SK-N-SH treated with all-trans-retinoic acid at 6 μM for 48 hours (cell line): ENCODE data around the gene ARL10.

ENCODE experiments used
- CSDC2 ChIP-seq: fragments of 250-450 bp; sonication (Bioruptor Pico); IDR thresholded peaks from 2 replicates; pipeline ENCODE4 v1.5.0; 2020; ENCODE audit warnings: mild to moderate bottlenecking, moderate library complexity
- ESRRG ChIP-seq: fragments of 250-450 bp; sonication (Bioruptor Pico); IDR thresholded peaks from 2 replicates; pipeline ENCODE4 v1.6.1; 2021; ENCODE audit warnings: mild to moderate bottlenecking
- OSR1 ChIP-seq: fragments of 250-450 bp; sonication (Bioruptor Pico); IDR thresholded peaks from 2 replicates; pipeline ENCODE4 v1.8.0; 2022; ENCODE audit warnings: moderate library complexity, mild to moderate bottlenecking, inconsistent platforms
- PPARA ChIP-seq: fragments of 250-450 bp; sonication (Bioruptor Pico); IDR thresholded peaks from 2 replicates; pipeline ENCODE4 v1.5.0; 2020; ENCODE audit warnings: mild to moderate bottlenecking, borderline replicate concordance
- RARB ChIP-seq: fragments of 250-450 bp; sonication (Bioruptor Pico); IDR thresholded peaks from 2 replicates; pipeline ENCODE4 v1.8.0; 2021; ENCODE audit warnings: mild to moderate bottlenecking, moderate library complexity
- TOX ChIP-seq: fragments of 250-450 bp; sonication (Bioruptor Pico); IDR thresholded peaks from 2 replicates; pipeline ENCODE4 v1.8.0; 2021; ENCODE audit warnings: mild to moderate bottlenecking, moderate library complexity, borderline replicate concordance
- ZFP30 ChIP-seq: fragments of 450-650 bp; formaldehyde crosslinking; IDR thresholded peaks from 2 replicates; pipeline ENCODE4 v1.5.0; 2022; ENCODE audit warnings: mild to moderate bottlenecking, moderate library complexity
- TF ChIP-seq, protein P1 (sequence below): fragments of 250-450 bp; sonication (Bioruptor Pico); IDR thresholded peaks from 2 replicates; pipeline ENCODE4 v1.5.1; 2020; ENCODE audit warnings: low read depth, mild to moderate bottlenecking, moderate library complexity
- TF ChIP-seq, protein P2 (sequence below): fragments of 250-450 bp; sonication (Bioruptor Pico); IDR thresholded peaks from 2 replicates; pipeline ENCODE4 v1.5.1; 2021; ENCODE audit warnings: mild to moderate bottlenecking, moderate library complexity
- TF ChIP-seq, protein P3 (sequence below): fragments of 250-450 bp; sonication (Bioruptor Pico); IDR thresholded peaks from 2 replicates; pipeline ENCODE4 v1.8.0; 2020; ENCODE audit warnings: mild to moderate bottlenecking, moderate library complexity, borderline replicate concordance
- TF ChIP-seq, protein P4 (sequence below): fragments of 250-450 bp; sonication (Bioruptor Pico); IDR thresholded peaks from 2 replicates; pipeline ENCODE4 v1.8.0; 2021; ENCODE audit warnings: low read depth, mild to moderate bottlenecking, moderate library complexity, borderline replicate concordance

DNA sequence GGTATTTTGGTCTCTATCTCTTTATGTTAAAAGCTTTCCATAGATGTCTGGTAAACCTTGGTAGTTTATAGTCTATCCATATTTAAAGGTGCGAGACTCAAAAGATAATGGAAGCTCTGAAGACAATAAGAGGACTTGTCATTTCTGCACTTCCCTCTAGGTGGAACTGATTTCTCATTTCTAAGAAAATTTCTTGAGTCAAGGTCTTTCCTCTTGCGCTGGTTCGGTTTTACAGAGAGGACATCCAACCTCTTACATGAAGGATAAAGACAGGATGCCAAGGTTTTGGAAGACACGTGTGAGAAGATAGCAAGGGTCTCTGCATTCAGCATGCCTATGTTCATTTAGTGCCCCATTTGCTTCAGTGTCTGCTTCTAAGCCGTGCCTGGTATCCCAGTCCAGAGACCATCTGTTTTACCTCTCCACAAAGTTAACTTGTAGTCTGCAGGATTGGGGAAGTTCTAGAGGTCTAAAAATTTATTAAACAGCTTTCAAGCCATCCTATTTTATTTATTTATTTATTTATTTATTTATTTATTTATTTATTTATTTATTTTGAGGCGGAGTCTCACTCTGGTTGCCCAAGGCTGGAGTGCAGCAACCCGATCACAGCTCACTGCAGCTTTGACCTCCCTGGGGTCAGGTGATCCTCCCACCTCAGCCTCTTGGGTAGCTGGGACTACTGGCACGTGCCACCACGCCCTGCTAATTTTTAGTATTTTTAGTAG lies 45.3 kb upstream of the ARL10 start:
- no peak for TF ChIP-seq ESRRG (CRISPR knock-in tag)
- TF ChIP-seq, protein P1, sequence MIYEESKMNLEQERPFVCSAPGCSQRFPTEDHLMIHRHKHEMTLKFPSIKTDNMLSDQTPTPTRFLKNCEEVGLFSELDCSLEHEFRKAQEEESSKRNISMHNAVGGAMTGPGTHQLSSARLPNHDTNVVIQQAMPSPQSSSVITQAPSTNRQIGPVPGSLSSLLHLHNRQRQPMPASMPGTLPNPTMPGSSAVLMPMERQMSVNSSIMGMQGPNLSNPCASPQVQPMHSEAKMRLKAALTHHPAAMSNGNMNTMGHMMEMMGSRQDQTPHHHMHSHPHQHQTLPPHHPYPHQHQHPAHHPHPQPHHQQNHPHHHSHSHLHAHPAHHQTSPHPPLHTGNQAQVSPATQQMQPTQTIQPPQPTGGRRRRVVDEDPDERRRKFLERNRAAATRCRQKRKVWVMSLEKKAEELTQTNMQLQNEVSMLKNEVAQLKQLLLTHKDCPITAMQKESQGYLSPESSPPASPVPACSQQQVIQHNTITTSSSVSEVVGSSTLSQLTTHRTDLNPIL (CRISPR knock-in tag) = no peak
- TF ChIP-seq, protein P2, sequence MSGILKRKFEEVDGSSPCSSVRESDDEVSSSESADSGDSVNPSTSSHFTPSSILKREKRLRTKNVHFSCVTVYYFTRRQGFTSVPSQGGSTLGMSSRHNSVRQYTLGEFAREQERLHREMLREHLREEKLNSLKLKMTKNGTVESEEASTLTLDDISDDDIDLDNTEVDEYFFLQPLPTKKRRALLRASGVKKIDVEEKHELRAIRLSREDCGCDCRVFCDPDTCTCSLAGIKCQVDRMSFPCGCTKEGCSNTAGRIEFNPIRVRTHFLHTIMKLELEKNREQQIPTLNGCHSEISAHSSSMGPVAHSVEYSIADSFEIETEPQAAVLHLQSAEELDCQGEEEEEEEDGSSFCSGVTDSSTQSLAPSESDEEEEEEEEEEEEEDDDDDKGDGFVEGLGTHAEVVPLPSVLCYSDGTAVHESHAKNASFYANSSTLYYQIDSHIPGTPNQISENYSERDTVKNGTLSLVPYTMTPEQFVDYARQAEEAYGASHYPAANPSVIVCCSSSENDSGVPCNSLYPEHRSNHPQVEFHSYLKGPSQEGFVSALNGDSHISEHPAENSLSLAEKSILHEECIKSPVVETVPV = no peak
- TF ChIP-seq TOX = no peak
- TF ChIP-seq, protein P3, sequence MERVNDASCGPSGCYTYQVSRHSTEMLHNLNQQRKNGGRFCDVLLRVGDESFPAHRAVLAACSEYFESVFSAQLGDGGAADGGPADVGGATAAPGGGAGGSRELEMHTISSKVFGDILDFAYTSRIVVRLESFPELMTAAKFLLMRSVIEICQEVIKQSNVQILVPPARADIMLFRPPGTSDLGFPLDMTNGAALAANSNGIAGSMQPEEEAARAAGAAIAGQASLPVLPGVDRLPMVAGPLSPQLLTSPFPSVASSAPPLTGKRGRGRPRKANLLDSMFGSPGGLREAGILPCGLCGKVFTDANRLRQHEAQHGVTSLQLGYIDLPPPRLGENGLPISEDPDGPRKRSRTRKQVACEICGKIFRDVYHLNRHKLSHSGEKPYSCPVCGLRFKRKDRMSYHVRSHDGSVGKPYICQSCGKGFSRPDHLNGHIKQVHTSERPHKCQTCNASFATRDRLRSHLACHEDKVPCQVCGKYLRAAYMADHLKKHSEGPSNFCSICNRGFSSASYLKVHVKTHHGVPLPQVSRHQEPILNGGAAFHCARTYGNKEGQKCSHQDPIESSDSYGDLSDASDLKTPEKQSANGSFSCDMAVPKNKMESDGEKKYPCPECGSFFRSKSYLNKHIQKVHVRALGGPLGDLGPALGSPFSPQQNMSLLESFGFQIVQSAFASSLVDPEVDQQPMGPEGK (CRISPR knock-in tag) = no peak
- TF ChIP-seq, protein P4, sequence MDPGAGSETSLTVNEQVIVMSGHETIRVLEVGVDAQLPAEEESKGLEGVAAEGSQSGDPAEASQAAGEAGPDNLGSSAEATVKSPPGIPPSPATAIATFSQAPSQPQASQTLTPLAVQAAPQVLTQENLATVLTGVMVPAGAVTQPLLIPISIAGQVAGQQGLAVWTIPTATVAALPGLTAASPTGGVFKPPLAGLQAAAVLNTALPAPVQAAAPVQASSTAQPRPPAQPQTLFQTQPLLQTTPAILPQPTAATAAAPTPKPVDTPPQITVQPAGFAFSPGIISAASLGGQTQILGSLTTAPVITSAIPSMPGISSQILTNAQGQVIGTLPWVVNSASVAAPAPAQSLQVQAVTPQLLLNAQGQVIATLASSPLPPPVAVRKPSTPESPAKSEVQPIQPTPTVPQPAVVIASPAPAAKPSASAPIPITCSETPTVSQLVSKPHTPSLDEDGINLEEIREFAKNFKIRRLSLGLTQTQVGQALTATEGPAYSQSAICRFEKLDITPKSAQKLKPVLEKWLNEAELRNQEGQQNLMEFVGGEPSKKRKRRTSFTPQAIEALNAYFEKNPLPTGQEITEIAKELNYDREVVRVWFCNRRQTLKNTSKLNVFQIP (CRISPR knock-in tag) = no peak
- no peak for TF ChIP-seq OSR1 (CRISPR knock-in tag)
- no peak for TF ChIP-seq RARB (CRISPR knock-in tag)
- TF ChIP-seq CSDC2 (CRISPR knock-in tag) = no peak
- TF ChIP-seq ZFP30 (CRISPR knock-in tag) = no peak
- no peak for TF ChIP-seq PPARA (CRISPR knock-in tag)
